GM12873 (cell line): ENCODE results near the gene NDUFS2.
A peak's percentile ranks its signal among the peaks of the same experiment; 100 is the strongest.

Experiments
- CTCF ChIP-seq: IDR thresholded peaks from 2 replicates; pipeline ENCODE4 v1.5.1; 2012; ENCODE audit warnings: low read depth, mild to moderate bottlenecking, moderate library complexity, low read length, control low read depth; ENCODE audit not compliant: insufficient read depth; ENCODE audit errors: missing control alignments

The NDUFS2 gene

GRCh38 chr1:161200992-161201835 lies 953 bp upstream of the NDUFS2 start:
- TF ChIP-seq CTCF: no peak

- TF ChIP-seq CTCF: no peak
Observed at GRCh38 chr1:161206411-161207140, 4.4 kb downstream of the NDUFS2 start.

GRCh38 chr1:161207173-161207572 lies 5.0 kb downstream of the NDUFS2 start:
- TF ChIP-seq CTCF: no peak

GRCh38 chr1:161209790-161210409 lies 7.7 kb downstream of the NDUFS2 start:
- TF ChIP-seq CTCF: peak; percentile 92

GRCh38 chr1:161214369-161214768 lies 12.2 kb downstream of the NDUFS2 start:
- no peak for TF ChIP-seq CTCF

- TF ChIP-seq CTCF: no peak
Observed at GRCh38 chr1:161215076-161215475, 12.9 kb downstream of the NDUFS2 start, which contains the start of gene FCER1G. FCER1G (plus strand) TSS chr1:161215295; CDS start chr1:161215322, 27 bp downstream.

- TF ChIP-seq CTCF: no peak
Observed at GRCh38 chr1:161216945-161217712, 15.0 kb downstream of the NDUFS2 start.
